Caco-2 (cell line): ENCODE measurements around the gene DPF3. TPM values are rescaled to one million over a fixed set of nuclear protein-coding genes. Genes with fewer than 3 reads are reported as not detected.

Experiments
- BruUV-seq: library from RNA; stranded (reverse); fragments of 400-500 nt; replicated peaks from 2 replicates; lab custom pipeline; 2021; lab: Mats Ljungman, UMichigan
- CTCF ChIA-PET: fragments of 300-600 bp; sonication (Branson Sonifier 250); formaldehyde crosslinking; loops from one replicate; lab custom pipeline; 2022; ENCODE audit warnings: antibody characterized with exemption; lab: Charles Lee
- POLR2A ChIA-PET: fragments of 300-600 bp; sonication (Branson Sonifier 250); formaldehyde crosslinking; loops from one replicate; lab custom pipeline; 2022; ENCODE audit warnings: antibody characterized with exemption; lab: Charles Lee
- DNase-seq, 2 experiments: peaks; one replicate each; pipeline versions ENCODE4 v3.0.0 to v3.0.0-alpha.2; 2020 to 2022
- H3K27me3 ChIP-seq: replicated peaks from 2 replicates; pipeline ENCODE4 v1.6.0; 2011; ENCODE audit warnings: low read length; ENCODE audit not compliant: control insufficient read depth, insufficient read depth
- H3K36me3 ChIP-seq: 2 replicates; pipeline ENCODE4 v1.5.1; 2011; ENCODE audit warnings: low read length; ENCODE audit not compliant: control insufficient read depth, insufficient read depth
- H3K4me1 ChIP-seq: fragments of 250-450 bp; sonication (Bioruptor Pico); 2 replicates; pipeline ENCODE4 v1.5.1; 2020; ENCODE audit warnings: mild to moderate bottlenecking
- H3K4me3 ChIP-seq: 2 replicates; pipeline ENCODE4 v1.5.1; 2011; ENCODE audit warnings: low read depth, mild to moderate bottlenecking, control low read depth, low read length
- H3K9me3 ChIP-seq: fragments of 250-450 bp; sonication (Bioruptor Pico); 2 replicates; pipeline ENCODE4 v1.5.1; 2020; ENCODE audit warnings: mild to moderate bottlenecking, moderate library complexity
- H3K27ac Mint-ChIP-seq: one replicate; pipeline ENCODE4 v1.8.0; 2022; ENCODE audit warnings: mixed read lengths; ENCODE audit not compliant: unreplicated experiment
- H3K27me3 Mint-ChIP-seq: one replicate; pipeline ENCODE4 v1.8.0; 2022; ENCODE audit warnings: mixed read lengths; ENCODE audit not compliant: insufficient read depth, unreplicated experiment
- H3K36me3 Mint-ChIP-seq: one replicate; pipeline ENCODE4 v1.8.0; 2022; ENCODE audit warnings: mild to moderate bottlenecking, mixed read lengths; ENCODE audit not compliant: insufficient read depth, unreplicated experiment
- H3K4me1 Mint-ChIP-seq: one replicate; pipeline ENCODE4 v1.8.0; 2022; ENCODE audit warnings: low read depth, mixed read lengths; ENCODE audit not compliant: unreplicated experiment
- H3K4me3 Mint-ChIP-seq: one replicate; pipeline ENCODE4 v1.8.0; 2022; ENCODE audit warnings: mild to moderate bottlenecking, moderate library complexity, mixed read lengths; ENCODE audit not compliant: unreplicated experiment
- H3K9me3 Mint-ChIP-seq: one replicate; pipeline ENCODE4 v1.8.0; 2022; ENCODE audit warnings: mixed read lengths; ENCODE audit not compliant: unreplicated experiment
- CTCF ChIP-seq, 2 experiments: fragments of 200-600 bp in 1 of 2; IDR thresholded peaks; 1 replicate in 1 of 2; 2 replicates in 1 of 2; pipeline versions ENCODE4 v1.5.1 to v1.8.0; 2011 to 2022; ENCODE audit warnings: antibody characterized with exemption in 1 of 2, control low read depth in 1 of 2, inconsistent platforms in 1 of 2, low read depth in 1 of 2, low read length in 1 of 2, mild to moderate bottlenecking in 1 of 2, moderate library complexity in 1 of 2; ENCODE audit not compliant: insufficient read depth in 1 of 2, severe bottlenecking in 1 of 2, unreplicated experiment in 1 of 2
- intact Hi-C: fragments of 100-400 bp; cut with micrococcal nuclease; formaldehyde crosslinking; loops from one replicate; pipeline ENCODE4 v1.10.0; 2022; ENCODE audit not compliant: unreplicated experiment
- total RNA-seq: library from RNA; stranded (reverse); gene quantifications from 2 replicates; pipeline ENCODE4 v1.2.3, GENCODE V29; 2022

The DPF3 gene
- total RNA-seq, 1 experiment from 2014 or later, result not detected

DNA sequence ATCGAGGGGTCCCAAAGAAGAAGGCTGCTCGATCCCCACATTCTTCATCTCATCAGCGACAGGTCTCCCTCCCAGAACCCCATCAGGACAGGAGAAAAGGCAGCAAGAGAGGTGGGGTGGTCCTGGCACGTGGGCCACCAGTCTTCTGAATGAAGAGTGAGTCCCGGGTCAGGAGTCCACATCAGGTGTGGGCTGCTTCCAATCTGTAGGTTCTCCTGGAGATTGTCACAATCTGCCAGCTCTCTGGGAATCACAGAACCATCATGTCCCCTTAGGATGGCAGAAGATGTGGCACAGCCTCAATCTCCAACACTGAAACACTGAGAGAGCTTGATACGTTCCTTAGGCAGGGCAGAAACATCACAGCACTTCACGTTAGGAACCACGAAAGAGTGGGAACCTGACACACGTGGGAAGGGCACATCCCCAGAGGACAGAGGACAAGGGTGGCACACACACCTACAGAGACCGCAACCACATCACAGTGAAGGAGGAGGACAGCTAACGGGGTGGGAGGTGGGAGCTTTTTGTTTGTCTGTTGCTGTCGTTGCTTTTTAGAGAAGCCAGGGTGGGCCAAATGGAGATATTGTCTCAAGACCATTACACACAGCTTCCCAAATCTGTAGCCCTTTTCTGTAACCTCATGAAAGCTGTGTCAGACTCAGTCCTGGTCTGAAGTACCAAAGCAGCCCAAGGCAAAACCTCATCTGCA lies 284.5 kb downstream of the DPF3 start:
- intact Hi-C loops, result no loop called here
- ChIA-PET POLR2A (no interaction called here), CTCF (no interaction called here)
- H3K9me3 ChIP-seq, result no peaks in the 10 kb centered on the region
- H3K27me3 ChIP-seq, result peaks cover 2% of the 10 kb centered on the region
- Mint-ChIP-seq H3K4me3 (no peak overlapping the region), H3K9me3 (no peaks in the 10 kb centered on the region), H3K27ac (no peak overlapping the region), H3K4me1 (no peaks in the 10 kb centered on the region), H3K27me3 (peaks cover 15% of the 10 kb centered on the region), H3K36me3 (no peaks in the 10 kb centered on the region)
- no TSS peak for BruUV-seq
- no peak for DNase-seq
- no peaks in the 10 kb centered on the region for H3K4me1 ChIP-seq
- H3K4me3 ChIP-seq, result no peak overlapping the region
- no peaks in the 10 kb centered on the region for H3K36me3 ChIP-seq
- TF ChIP-seq CTCF (IDR thresholded peaks at IDR 0.05; ENCODE audit: insufficient read depth in 1 of 2, low read depth in 1 of 2, low read length in 1 of 2, severe bottlenecking in 1 of 2, unreplicated experiment in 1 of 2), result no peak

- no peaks in the 10 kb centered on the region for H3K9me3 Mint-ChIP-seq
- H3K36me3 ChIP-seq, result no peaks in the 10 kb centered on the region
- no peak for DNase-seq
- POLR2A ChIA-PET, result no interaction called here
- BruUV-seq, result no TSS peak
- no peak overlapping the region for H3K27ac Mint-ChIP-seq
- CTCF ChIA-PET, result no interaction called here
- intact Hi-C loops, result no loop called here
- H3K36me3 Mint-ChIP-seq, result no peaks in the 10 kb centered on the region
- no peaks in the 10 kb centered on the region for H3K4me1 Mint-ChIP-seq
- H3K4me1 ChIP-seq, result no peaks in the 10 kb centered on the region
- H3K9me3 ChIP-seq, result no peaks in the 10 kb centered on the region
- H3K4me3 ChIP-seq, result no peak overlapping the region
- no peak overlapping the region for H3K4me3 Mint-ChIP-seq
- TF ChIP-seq CTCF (IDR thresholded peaks at IDR 0.05; ENCODE audit: insufficient read depth in 1 of 2, low read depth in 1 of 2, low read length in 1 of 2, severe bottlenecking in 1 of 2, unreplicated experiment in 1 of 2), result no peak
- H3K27me3 Mint-ChIP-seq, result peaks cover 14% of the 10 kb centered on the region
- H3K27me3 ChIP-seq, result peaks cover 2% of the 10 kb centered on the region
Measured at GRCh38 chr14:72608391-72609204, 285.3 kb downstream of the DPF3 start.

DNA sequence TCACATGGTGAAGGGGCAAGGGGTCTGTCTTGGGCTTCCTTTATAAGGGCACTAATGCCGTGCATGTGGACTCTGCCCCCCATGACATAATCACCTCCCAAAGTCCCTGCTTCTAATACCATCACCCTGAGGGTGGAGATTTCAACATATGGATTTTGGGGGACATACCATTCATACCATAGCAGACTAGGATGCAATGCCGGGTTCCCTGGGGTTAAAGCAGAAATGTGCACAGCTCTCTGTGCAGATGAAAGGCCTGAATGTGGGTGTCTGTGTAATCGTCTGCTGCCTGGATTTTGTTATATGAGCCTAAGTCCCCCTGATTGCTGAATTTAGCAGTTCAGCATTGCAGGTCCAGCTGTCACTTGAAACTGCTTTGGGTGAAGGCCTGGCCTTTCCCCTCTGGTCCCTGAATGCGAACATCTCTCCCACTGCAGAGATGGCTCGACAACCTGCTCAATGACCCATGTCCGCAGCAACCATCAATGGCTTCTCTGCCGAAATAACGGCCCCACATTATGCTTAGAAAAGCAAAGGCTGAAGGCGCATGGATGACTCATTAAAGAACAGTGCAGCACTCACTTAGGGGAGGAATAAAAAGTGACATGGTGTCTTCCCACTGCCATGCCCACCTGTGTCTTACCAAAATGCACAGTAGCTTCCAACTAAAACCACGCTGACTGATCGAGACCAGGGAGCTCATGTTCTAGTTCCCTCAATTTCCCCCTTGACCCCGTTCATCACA lies 286.3 kb downstream of the DPF3 start:
- no peaks in the 10 kb centered on the region for H3K9me3 ChIP-seq
- peaks cover 13% of the 10 kb centered on the region for H3K27me3 Mint-ChIP-seq
- H3K4me3 ChIP-seq, result no peak overlapping the region
- no peaks in the 10 kb centered on the region for H3K4me1 ChIP-seq
- H3K36me3 Mint-ChIP-seq, result no peaks in the 10 kb centered on the region
- intact Hi-C loops, result no loop called here
- peaks cover 2% of the 10 kb centered on the region; the same call in 1 of the 2 replicates for H3K27me3 ChIP-seq
- H3K4me1 Mint-ChIP-seq, result no peaks in the 10 kb centered on the region
- POLR2A ChIA-PET, result no interaction called here
- no peaks in the 10 kb centered on the region for H3K9me3 Mint-ChIP-seq
- CTCF ChIA-PET, result interaction anchor here (0.6 kb wide), 1 partner anchor 808 kb away, joined by 3 read pairs; no protein-coding TSS in a partner anchor
- H3K27ac Mint-ChIP-seq, result no peak overlapping the region
- H3K36me3 ChIP-seq, result no peaks in the 10 kb centered on the region
- BruUV-seq, result no TSS peak
- DNase-seq, result no peak
- no peak for TF ChIP-seq CTCF (IDR thresholded peaks at IDR 0.05; ENCODE audit: insufficient read depth in 1 of 2, low read depth in 1 of 2, low read length in 1 of 2, severe bottlenecking in 1 of 2, unreplicated experiment in 1 of 2)
- no peak overlapping the region for H3K4me3 Mint-ChIP-seq
